ENCODE measurements around the gene TMEM185A. TPM values are rescaled to one million over a fixed set of nuclear protein-coding genes. Genes with fewer than 3 reads are reported as not detected.
"Not testable (repeated sequence)": the region's sequence is repeated elsewhere in the genome, so short reads cannot be mapped to it uniquely, and the experiment has no call there.

The TMEM185A gene
- total RNA-seq, 3 donors from 2014 or later (not counting 1 experiment from before 2014, with no cell fraction given) = 15.1 to 29.6 (median 26.6) TPM

GRCh38 chrX:149629730-149630387 is 1.7 kb downstream of the TMEM185A start:
- DNase-seq (no peak), ATAC-seq (no peak)
- H3K27me3 Mint-ChIP-seq (ENCODE audit: low read depth in 2 of 2) = peaks cover 0 to 4% of the 10 kb centered on the region in 2 donors
- no peaks in the 10 kb centered on the region for H3K9me3 Mint-ChIP-seq
- H3K9me3 ChIP-seq (ENCODE audit: control insufficient read depth, insufficient read depth, low read length) = no peaks in the 10 kb centered on the region
- H3K36me3 ChIP-seq (ENCODE audit: control insufficient read depth, insufficient read depth, low read length) = no peaks in the 10 kb centered on the region
- H3K4me3 ChIP-seq (ENCODE audit: low read length) = no peak overlapping the region
- peak overlapping the region in 1 of 2 donors; percentile 88 for H3K27ac Mint-ChIP-seq
- peak overlapping the region; percentile 28 for H3K4me3 Mint-ChIP-seq
- intact Hi-C loops (cut with micrococcal nuclease) = loop anchor here (5.0 kb wide), 1 partner anchor 118 kb away; no protein-coding TSS in a partner anchor
- peaks cover 38 to 46% of the 10 kb centered on the region in 2 donors for H3K4me1 Mint-ChIP-seq
- TF ChIP-seq, protein P1, sequence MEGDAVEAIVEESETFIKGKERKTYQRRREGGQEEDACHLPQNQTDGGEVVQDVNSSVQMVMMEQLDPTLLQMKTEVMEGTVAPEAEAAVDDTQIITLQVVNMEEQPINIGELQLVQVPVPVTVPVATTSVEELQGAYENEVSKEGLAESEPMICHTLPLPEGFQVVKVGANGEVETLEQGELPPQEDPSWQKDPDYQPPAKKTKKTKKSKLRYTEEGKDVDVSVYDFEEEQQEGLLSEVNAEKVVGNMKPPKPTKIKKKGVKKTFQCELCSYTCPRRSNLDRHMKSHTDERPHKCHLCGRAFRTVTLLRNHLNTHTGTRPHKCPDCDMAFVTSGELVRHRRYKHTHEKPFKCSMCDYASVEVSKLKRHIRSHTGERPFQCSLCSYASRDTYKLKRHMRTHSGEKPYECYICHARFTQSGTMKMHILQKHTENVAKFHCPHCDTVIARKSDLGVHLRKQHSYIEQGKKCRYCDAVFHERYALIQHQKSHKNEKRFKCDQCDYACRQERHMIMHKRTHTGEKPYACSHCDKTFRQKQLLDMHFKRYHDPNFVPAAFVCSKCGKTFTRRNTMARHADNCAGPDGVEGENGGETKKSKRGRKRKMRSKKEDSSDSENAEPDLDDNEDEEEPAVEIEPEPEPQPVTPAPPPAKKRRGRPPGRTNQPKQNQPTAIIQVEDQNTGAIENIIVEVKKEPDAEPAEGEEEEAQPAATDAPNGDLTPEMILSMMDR (IDR thresholded peaks at IDR 0.05) = no peak
- H3K4me1 ChIP-seq (ENCODE audit: control insufficient read depth, insufficient read depth, low read length) = peaks cover 16% of the 10 kb centered on the region
- H3K27me3 ChIP-seq (ENCODE audit: control insufficient read depth, insufficient read depth, low read length) = no peaks in the 10 kb centered on the region
- H3K27ac ChIP-seq (ENCODE audit: low read length) = no peak overlapping the region
- no peaks in the 10 kb centered on the region for H3K36me3 Mint-ChIP-seq
- WGBS (ENCODE audit: insufficient coverage) = 75% methylated on average over 4 of the region's 5 CpGs

DNA sequence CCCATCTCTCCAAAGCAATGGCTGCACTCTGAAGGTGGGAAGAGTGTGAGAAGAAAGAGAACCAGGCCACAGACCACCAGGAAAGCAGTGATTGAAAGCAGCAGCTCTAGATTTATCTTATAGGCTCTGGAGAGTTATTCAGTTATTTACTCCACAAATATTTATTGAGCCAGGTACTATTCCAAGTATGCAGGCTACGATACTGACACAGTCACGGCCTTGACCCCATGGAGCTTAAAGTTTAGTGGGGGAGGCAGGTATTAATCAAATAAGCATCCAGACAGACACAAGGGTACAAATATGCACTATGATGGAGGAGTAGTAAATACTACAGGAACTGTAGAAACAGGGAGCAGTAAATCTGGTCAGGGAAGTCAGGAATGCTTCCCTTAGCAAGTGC is 2.8 kb downstream of the TMEM185A start:
- Mint-ChIP-seq H3K9me3 (no peaks in the 10 kb centered on the region), H3K27me3 (ENCODE audit: low read depth in 2 of 2) (no peaks in the 10 kb centered on the region), H3K4me1 (peaks cover 38 to 51% of the 10 kb centered on the region in 2 donors), H3K4me3 (peak overlapping the region; percentile 21), H3K27ac (no peak overlapping the region), H3K36me3 (no peaks in the 10 kb centered on the region)
- Histone ChIP-seq H3K4me3 (ENCODE audit: low read length) (no peak overlapping the region), H3K27me3 (ENCODE audit: control insufficient read depth, insufficient read depth, low read length) (no peaks in the 10 kb centered on the region), H3K27ac (ENCODE audit: low read length) (no peak overlapping the region), H3K9me3 (ENCODE audit: control insufficient read depth, insufficient read depth, low read length) (no peaks in the 10 kb centered on the region), H3K4me1 (ENCODE audit: control insufficient read depth, insufficient read depth, low read length) (peaks cover 16% of the 10 kb centered on the region), H3K36me3 (ENCODE audit: control insufficient read depth, insufficient read depth, low read length) (no peaks in the 10 kb centered on the region)
- no CpG with 5 or more reads among the region's 2 CpGs for WGBS (ENCODE audit: insufficient coverage)
- DNase-seq (no peak), ATAC-seq (no peak)
- TF ChIP-seq, protein P1 (IDR thresholded peaks at IDR 0.05) = no peak
- intact Hi-C loops (cut with micrococcal nuclease) = no loop called here

GRCh38 chrX:149628280-149628679 is 3.3 kb downstream of the TMEM185A start:
- WGBS (ENCODE audit: insufficient coverage) = 97% methylated on average over 3 of the region's 3 CpGs
- H3K27ac Mint-ChIP-seq = no peak overlapping the region

DNA sequence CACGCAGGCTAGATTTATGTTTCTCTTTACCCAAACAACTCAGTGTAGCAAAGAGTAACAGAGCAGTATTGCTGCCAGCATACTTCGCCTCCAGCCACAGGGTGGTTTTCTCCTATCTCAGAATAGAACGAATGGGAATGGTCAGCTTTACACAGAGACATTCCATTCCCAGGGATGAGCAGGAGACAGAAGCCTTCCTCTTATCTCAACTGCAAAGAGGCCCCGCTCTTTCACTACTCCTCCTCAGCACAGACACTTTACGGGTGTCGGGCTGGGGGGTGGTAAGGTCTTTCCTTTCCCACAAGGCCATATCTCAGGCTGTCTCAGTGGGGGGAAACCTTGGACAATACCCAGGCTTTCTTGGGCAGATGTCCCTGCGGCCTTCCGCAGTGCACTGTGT is 4.8 kb downstream of the TMEM185A start:
- H3K4me1 ChIP-seq (ENCODE audit: control insufficient read depth, insufficient read depth, low read length) = peaks cover 11% of the 10 kb centered on the region
- H3K27me3 ChIP-seq (ENCODE audit: control insufficient read depth, insufficient read depth, low read length); H3K9me3 Mint-ChIP-seq; H3K36me3 ChIP-seq (ENCODE audit: control insufficient read depth, insufficient read depth, low read length); H3K27ac ChIP-seq (ENCODE audit: low read length); H3K9me3 ChIP-seq (ENCODE audit: control insufficient read depth, insufficient read depth, low read length); H3K36me3 Mint-ChIP-seq; H3K4me3 ChIP-seq (ENCODE audit: low read length); H3K27ac Mint-ChIP-seq; DNase-seq; ATAC-seq; intact Hi-C loops (cut with micrococcal nuclease); H3K4me3 Mint-ChIP-seq; H3K27me3 Mint-ChIP-seq (ENCODE audit: low read depth in 2 of 2): not testable (repeated sequence)
- 100% methylated on average over 5 of the region's 8 CpGs for WGBS (ENCODE audit: insufficient coverage)
- H3K4me1 Mint-ChIP-seq = peaks cover 33 to 52% of the 10 kb centered on the region in 2 donors

More at GRCh38 chrX:149628280-149628679, 3.3 kb downstream of the TMEM185A start:
- Mint-ChIP-seq H3K4me3 (no peak overlapping the region), H3K27me3 (ENCODE audit: low read depth in 2 of 2) (peaks cover 0 to 2% of the 10 kb centered on the region in 2 donors), H3K36me3 (no peaks in the 10 kb centered on the region), H3K9me3 (no peaks in the 10 kb centered on the region), H3K4me1 (peaks cover 38 to 51% of the 10 kb centered on the region in 2 donors)
- Histone ChIP-seq H3K9me3 (ENCODE audit: control insufficient read depth, insufficient read depth, low read length) (no peaks in the 10 kb centered on the region), H3K36me3 (ENCODE audit: control insufficient read depth, insufficient read depth, low read length) (no peaks in the 10 kb centered on the region), H3K4me1 (ENCODE audit: control insufficient read depth, insufficient read depth, low read length) (peaks cover 16% of the 10 kb centered on the region), H3K4me3 (ENCODE audit: low read length) (no peak overlapping the region), H3K27me3 (ENCODE audit: control insufficient read depth, insufficient read depth, low read length) (no peaks in the 10 kb centered on the region), H3K27ac (ENCODE audit: low read length) (no peak overlapping the region)
- intact Hi-C loops (cut with micrococcal nuclease) = no loop called here
- TF ChIP-seq, protein P1 (IDR thresholded peaks at IDR 0.05) = no peak
- DNase-seq (no peak), ATAC-seq (no peak)

- ATAC-seq; H3K4me1 ChIP-seq (ENCODE audit: control insufficient read depth, insufficient read depth, low read length); H3K27ac Mint-ChIP-seq; H3K4me3 ChIP-seq (ENCODE audit: low read length); DNase-seq; H3K36me3 Mint-ChIP-seq; H3K27me3 Mint-ChIP-seq (ENCODE audit: low read depth in 2 of 2); H3K9me3 Mint-ChIP-seq; H3K4me3 Mint-ChIP-seq; H3K27me3 ChIP-seq (ENCODE audit: control insufficient read depth, insufficient read depth, low read length); H3K27ac ChIP-seq (ENCODE audit: low read length); H3K36me3 ChIP-seq (ENCODE audit: control insufficient read depth, insufficient read depth, low read length); H3K9me3 ChIP-seq (ENCODE audit: control insufficient read depth, insufficient read depth, low read length); intact Hi-C loops (cut with micrococcal nuclease): not testable (repeated sequence)
- H3K4me1 Mint-ChIP-seq = peaks cover 0 to 18% of the 10 kb centered on the region in 2 donors
- no CpG with 5 or more reads among the region's 1 CpG for WGBS (ENCODE audit: insufficient coverage)
Measured at GRCh38 chrX:149619662-149620061, 11.9 kb downstream of the TMEM185A start.
